Stimulated activated CD4-positive, alpha-beta T cell treated with anti-CD3 and anti-CD28 coated beads, Interleukin-12 subunit alpha, Interleukin-12 subunit beta, amount 100 ng/mL, for 4 hours (primary cell): ENCODE measurements around the gene ERBB3.
A peak's percentile ranks its signal among the peaks of the same experiment; 100 is the strongest.

Source experiments
- DNase-seq: peaks from one replicate; pipeline ENCODE4 v3.0.0-alpha.2; 2020

The ERBB3 gene

GRCh38 chr12:56141946-56142784, 62.2 kb downstream of the ERBB3 start:
- no peak for DNase-seq

DNA sequence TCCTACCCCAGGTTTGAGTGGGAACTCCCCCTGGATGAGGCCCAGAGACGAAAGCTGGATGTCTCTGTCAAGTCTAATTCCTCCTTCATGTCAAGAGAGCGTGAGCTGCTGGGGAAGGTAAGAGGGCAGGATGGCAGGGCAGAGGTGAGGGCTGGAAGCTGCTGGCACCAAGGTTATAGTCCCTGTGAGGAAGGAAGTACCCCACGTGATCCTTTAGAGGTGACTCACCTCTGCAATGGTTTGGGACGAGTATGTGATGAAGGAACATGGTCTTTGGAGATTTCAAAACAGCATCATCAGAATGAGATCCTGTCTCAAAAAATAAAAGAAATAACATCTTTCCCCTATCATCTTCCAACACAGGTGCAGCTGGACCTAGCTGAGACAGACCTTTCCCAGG, 63.3 kb downstream of the ERBB3 start:
- no peak for DNase-seq

- DNase-seq, result no peak
Measured at GRCh38 chr12:56143870-56144269, 63.9 kb downstream of the ERBB3 start.

GRCh38 chr12:56145217-56145616, 65.3 kb downstream of the ERBB3 start:
- DNase-seq, result no peak

DNA sequence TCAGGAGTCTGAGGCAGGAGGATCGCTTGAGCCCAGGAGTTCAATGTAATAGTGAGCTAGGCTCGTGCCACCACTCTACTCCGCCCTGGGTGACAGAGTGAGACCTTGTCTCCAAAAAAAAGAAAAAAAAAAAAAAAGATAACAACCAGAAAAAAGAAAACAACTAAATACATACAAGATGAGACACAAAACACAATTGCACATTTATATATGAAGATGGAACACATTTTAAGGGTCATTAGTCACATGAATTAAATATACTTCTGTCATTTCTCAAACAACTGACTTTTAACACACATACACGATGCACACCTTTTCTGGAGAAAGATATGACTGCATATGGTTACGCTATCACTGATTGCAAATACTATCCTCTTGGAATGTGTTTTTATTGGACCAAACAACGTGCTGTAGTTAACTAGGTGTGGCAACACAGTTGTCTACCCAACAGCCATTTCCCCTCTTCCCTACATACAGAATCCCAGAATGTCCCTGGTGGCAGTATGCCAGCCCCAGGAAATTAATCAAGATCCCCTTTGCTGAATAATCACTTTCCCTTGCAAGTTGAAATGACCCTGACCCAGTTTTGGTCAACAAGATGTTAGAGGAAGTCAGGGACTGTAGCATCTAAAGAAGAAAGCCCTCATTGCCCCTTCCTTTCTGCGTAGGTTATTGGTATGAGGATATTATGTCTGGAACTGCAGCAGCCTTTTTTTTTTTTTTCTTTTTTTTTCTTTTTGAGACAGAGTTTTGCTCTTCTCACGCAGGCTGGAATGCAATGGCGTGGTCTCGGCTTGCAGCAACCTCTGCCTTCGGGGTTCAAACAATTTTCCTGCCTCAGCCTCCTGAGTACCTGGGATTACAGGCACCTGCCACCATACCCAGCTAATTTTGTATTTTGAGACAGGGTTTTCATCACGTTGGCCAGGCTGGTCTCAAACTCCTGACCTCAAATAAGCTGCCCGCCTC, 66.8 kb downstream of the ERBB3 start:
- no peak for DNase-seq

DNA sequence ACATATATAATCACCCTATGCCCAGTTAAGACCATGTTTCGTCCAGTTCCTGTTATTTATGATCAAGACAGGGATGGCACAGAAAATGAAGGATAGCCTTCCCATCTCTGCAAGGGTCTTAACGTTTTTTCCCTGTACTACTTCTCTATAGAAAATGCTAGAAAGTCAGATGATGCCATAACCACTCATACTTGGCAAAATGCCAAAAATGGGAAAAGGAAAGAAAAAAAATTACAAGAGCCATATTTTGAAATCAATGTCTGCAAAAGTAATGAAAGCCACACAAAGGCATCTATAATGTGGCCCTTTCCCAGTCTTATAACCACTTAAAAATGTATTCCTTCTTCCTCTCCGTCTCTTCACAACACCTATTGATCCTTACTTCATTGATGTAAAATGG, 70.6 kb downstream of the ERBB3 start:
- no peak for DNase-seq

DNA sequence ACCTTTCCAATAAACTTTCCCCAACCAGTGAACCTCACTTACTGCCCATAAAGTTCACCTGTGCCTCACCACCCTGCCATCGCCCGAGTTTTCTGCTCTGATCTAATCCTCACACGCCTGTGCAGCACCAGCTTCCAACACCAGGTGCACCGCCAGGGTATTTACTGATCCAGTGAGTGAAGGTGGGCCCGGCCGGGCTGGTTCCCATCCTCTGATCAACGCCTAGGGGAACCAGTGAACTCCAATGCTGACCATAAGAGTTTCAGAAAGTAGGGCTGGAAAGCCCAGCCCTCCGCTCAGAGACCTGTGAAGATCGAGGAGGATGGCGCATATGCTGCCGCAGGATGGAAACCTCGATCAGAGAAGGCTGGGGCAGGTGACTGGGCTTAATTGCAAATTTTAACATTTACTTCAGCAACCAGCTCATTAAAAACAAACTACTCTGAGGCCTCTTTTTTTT, 71.7 kb downstream of the ERBB3 start:
- DNase-seq, result peak; percentile 56

DNA sequence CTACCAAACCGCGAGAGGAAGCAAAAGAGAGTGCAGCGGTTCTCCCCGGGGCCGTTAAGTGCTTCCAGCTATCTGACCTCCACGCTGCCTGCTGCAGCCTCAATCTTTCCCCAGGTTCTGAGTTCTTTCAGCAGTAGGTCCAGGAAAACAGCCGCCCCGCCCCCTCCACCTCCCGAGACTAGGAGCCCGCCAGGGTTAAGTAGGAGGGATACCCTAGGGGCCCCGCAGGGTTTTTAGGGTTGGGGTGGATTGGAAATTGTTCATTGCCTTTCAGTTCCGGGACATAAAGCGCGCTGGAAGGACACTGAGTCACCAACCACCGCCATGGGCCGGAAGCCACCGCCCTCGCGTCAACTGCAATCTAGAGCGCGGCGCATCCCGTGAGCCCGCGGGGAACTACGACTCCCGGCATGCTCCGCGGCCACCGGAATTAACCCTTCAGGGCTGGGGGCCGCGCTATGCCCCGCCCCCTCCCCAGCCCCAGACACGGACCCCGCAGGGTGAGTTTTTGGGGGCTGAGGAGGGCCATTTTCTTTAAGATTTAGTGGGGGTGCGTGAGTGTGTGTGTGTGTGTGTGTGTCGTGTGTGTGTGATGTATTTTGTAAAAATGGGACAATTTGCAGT, 72.3 kb downstream of the ERBB3 start, which contains the start of gene MYL6B:
Gene MYL6B (plus strand): TSS at position 456 of the 624 bp plus-strand sequence. CDS start 1,332 bp downstream, outside the sequence.
- DNase-seq, result peak; percentile 92
